Measurements from ENCODE around the gene SOBP.
"Not testable (repeated sequence)": the region's sequence is repeated elsewhere in the genome, so short reads cannot be mapped to it uniquely, and the experiment has no call there.

Gene SOBP

GRCh38 chr6:107489636-107490565, at the start of gene SOBP:
Gene SOBP (plus strand): TSS chr6:107490117. CDS start chr6:107490617, 500 bp downstream.
- no peak for FAIRE-seq

- no peak for FAIRE-seq
Observed at GRCh38 chr6:107440936-107441335, 49.0 kb upstream of the SOBP start.

GRCh38 chr6:107441682-107442081, 48.2 kb upstream of the SOBP start:
- no peak for FAIRE-seq

- FAIRE-seq, result no peak
Observed at GRCh38 chr6:107442938-107443607, 46.8 kb upstream of the SOBP start.

GRCh38 chr6:107443608-107444267, 46.2 kb upstream of the SOBP start:
- FAIRE-seq, result no peak

- FAIRE-seq, result no peak
Observed at GRCh38 chr6:107444277-107444676, 45.6 kb upstream of the SOBP start.

- FAIRE-seq, result no peak
Observed at GRCh38 chr6:107447663-107448216, 42.2 kb upstream of the SOBP start.

- FAIRE-seq, result no peak
Observed at GRCh38 chr6:107448776-107449175, 41.1 kb upstream of the SOBP start.

GRCh38 chr6:107458672-107459282, 31.1 kb upstream of the SOBP start:
- FAIRE-seq, result no peak

GRCh38 chr6:107459283-107460082, 30.4 kb upstream of the SOBP start, which contains the start of gene PDSS2:
Gene PDSS2 (minus strand): TSS chr6:107459564. CDS start chr6:107459285, 279 bp downstream.
- FAIRE-seq, result peak; percentile 95

- FAIRE-seq, result no peak
Observed at GRCh38 chr6:107460083-107460631, 29.8 kb upstream of the SOBP start.

- no peak for FAIRE-seq
Observed at GRCh38 chr6:107466062-107466461, 23.9 kb upstream of the SOBP start.

GRCh38 chr6:107470364-107470763, 19.6 kb upstream of the SOBP start:
- no peak for FAIRE-seq

GRCh38 chr6:107473660-107474059, 16.3 kb upstream of the SOBP start:
- FAIRE-seq, result no peak

GRCh38 chr6:107475360-107475759, 14.6 kb upstream of the SOBP start:
- not testable (repeated sequence) for FAIRE-seq

GRCh38 chr6:107475826-107476225, 14.1 kb upstream of the SOBP start:
- not testable (repeated sequence) for FAIRE-seq

GRCh38 chr6:107479089-107479690, 10.7 kb upstream of the SOBP start:
- no peak for FAIRE-seq

GRCh38 chr6:107485157-107485556, 4.8 kb upstream of the SOBP start:
- FAIRE-seq, result no peak

- FAIRE-seq, result no peak
Observed at GRCh38 chr6:107488174-107488874, 1.6 kb upstream of the SOBP start.

Measured in G401.6 (cell line).